Glutamatergic neuron (in vitro differentiated cells): ENCODE measurements around the gene NUDCD3. TPM values are rescaled to one million over a fixed set of nuclear protein-coding genes. Genes with fewer than 3 reads are reported as not detected.

Experiments
- DNase-seq: peaks from one replicate; pipeline ENCODE4 v3.0.0; 2022
- H3K27ac Mint-ChIP-seq: one replicate; pipeline ENCODE4 v1.8.0; 2020; ENCODE audit warnings: mild to moderate bottlenecking, mixed read lengths, inconsistent platforms; ENCODE audit not compliant: unreplicated experiment
- H3K27me3 Mint-ChIP-seq: one replicate; pipeline ENCODE4 v1.8.0; 2020; ENCODE audit warnings: mild to moderate bottlenecking, moderate library complexity, mixed read lengths, inconsistent platforms; ENCODE audit not compliant: unreplicated experiment
- H3K36me3 Mint-ChIP-seq: one replicate; pipeline ENCODE4 v1.8.0; 2020; ENCODE audit warnings: mild to moderate bottlenecking, mixed read lengths, inconsistent platforms; ENCODE audit not compliant: unreplicated experiment
- H3K4me1 Mint-ChIP-seq: one replicate; pipeline ENCODE4 v1.8.0; 2020; ENCODE audit warnings: mild to moderate bottlenecking, low read depth, mixed read lengths, inconsistent platforms; ENCODE audit not compliant: unreplicated experiment
- H3K4me3 Mint-ChIP-seq: one replicate; pipeline ENCODE4 v1.8.0; 2020; ENCODE audit warnings: mild to moderate bottlenecking, mixed read lengths, inconsistent platforms; ENCODE audit not compliant: unreplicated experiment
- H3K9me3 Mint-ChIP-seq: one replicate; pipeline ENCODE4 v1.8.0; 2020; ENCODE audit warnings: mild to moderate bottlenecking, moderate library complexity, mixed read lengths, inconsistent platforms; ENCODE audit not compliant: unreplicated experiment
- CTCF ChIP-seq: fragments of 200-600 bp; sonication (generic); IDR thresholded peaks from one replicate; pipeline ENCODE4 v1.5.0; 2021; ENCODE audit not compliant: partially characterized antibody, unreplicated experiment
- total RNA-seq: library from RNA; stranded (reverse); fragmentation: NEBNext Ultra II Directional; extraction: Animal tissue kit (Norgen Biotek cat#: 25700); gene quantifications from one replicate; pipeline ENCODE4 v1.2.1, GENCODE V29; 2021; ENCODE audit not compliant: unreplicated experiment

The NUDCD3 gene
- total RNA-seq, 1 donor from 2014 or later, result 151 TPM

GRCh38 chr7:44517175-44517574 is 26.7 kb upstream of the NUDCD3 start:
- peaks cover 4% of the 10 kb centered on the region for H3K36me3 Mint-ChIP-seq
- H3K4me3 Mint-ChIP-seq, result no peak overlapping the region
- TF ChIP-seq CTCF, result no peak
- H3K27me3 Mint-ChIP-seq, result peaks cover 14% of the 10 kb centered on the region
- H3K27ac Mint-ChIP-seq, result no peak overlapping the region
- peaks cover 12% of the 10 kb centered on the region for H3K9me3 Mint-ChIP-seq
- no peak for DNase-seq
- H3K4me1 Mint-ChIP-seq, result peaks cover 11% of the 10 kb centered on the region

- DNase-seq, result no peak
- Mint-ChIP-seq H3K9me3 (peaks cover 13% of the 10 kb centered on the region), H3K27me3 (peaks cover 12% of the 10 kb centered on the region), H3K4me3 (no peak overlapping the region), H3K27ac (no peak overlapping the region), H3K4me1 (peaks cover 8% of the 10 kb centered on the region), H3K36me3 (peaks cover 5% of the 10 kb centered on the region)
- no peak for TF ChIP-seq CTCF
These were observed 25.3 kb upstream of the NUDCD3 start for GRCh38 chr7:44515590-44516268.

- Mint-ChIP-seq H3K27me3 (peaks cover 5% of the 10 kb centered on the region), H3K27ac (no peak overlapping the region), H3K36me3 (peaks cover 5% of the 10 kb centered on the region), H3K9me3 (peaks cover 6% of the 10 kb centered on the region), H3K4me1 (no peaks in the 10 kb centered on the region), H3K4me3 (no peak overlapping the region)
- no peak for TF ChIP-seq CTCF
- DNase-seq, result no peak
These were observed 22.3 kb upstream of the NUDCD3 start for GRCh38 chr7:44512736-44513135.

GRCh38 chr7:44511863-44512468 is 21.5 kb upstream of the NUDCD3 start:
- Mint-ChIP-seq H3K9me3 (peaks cover 6% of the 10 kb centered on the region), H3K27ac (no peak overlapping the region), H3K36me3 (peaks cover 10% of the 10 kb centered on the region), H3K27me3 (peaks cover 5% of the 10 kb centered on the region), H3K4me1 (no peaks in the 10 kb centered on the region), H3K4me3 (no peak overlapping the region)
- no peak for DNase-seq
- TF ChIP-seq CTCF, result no peak

GRCh38 chr7:44511236-44511635 is 20.8 kb upstream of the NUDCD3 start:
- no peak for TF ChIP-seq CTCF
- peaks cover 5% of the 10 kb centered on the region for H3K27me3 Mint-ChIP-seq
- no peak for DNase-seq
- no peak overlapping the region for H3K27ac Mint-ChIP-seq
- H3K4me3 Mint-ChIP-seq, result no peak overlapping the region
- H3K36me3 Mint-ChIP-seq, result peaks cover 15% of the 10 kb centered on the region
- peaks cover 6% of the 10 kb centered on the region for H3K9me3 Mint-ChIP-seq
- no peaks in the 10 kb centered on the region for H3K4me1 Mint-ChIP-seq
